ENCODE measurements around the gene DYNLT1.
"Not testable (repeated sequence)": the region's sequence is repeated elsewhere in the genome, so short reads cannot be mapped to it uniquely, and the experiment has no call there.

DNA sequence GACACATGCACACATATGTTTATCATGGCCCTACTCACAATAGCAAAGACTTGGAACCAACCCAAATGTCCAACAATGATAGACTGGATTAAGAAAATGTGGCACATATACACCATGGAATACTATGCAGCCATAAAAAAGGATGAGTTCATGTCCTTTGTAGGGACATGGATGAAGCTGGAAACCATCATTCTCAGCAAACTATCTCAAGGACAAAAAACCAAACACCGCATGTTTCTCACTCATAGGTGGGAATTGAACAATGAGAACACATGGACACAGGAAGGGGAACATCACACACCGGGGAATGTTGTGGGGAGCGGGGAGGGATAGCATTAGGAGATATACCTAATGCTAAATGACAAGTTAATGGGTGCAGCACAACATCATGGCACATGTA, 32.6 kb upstream of the DYNLT1 start:
- not testable (repeated sequence) for TF ChIP-seq EZH2 (IDR thresholded peaks at IDR 0.05); POLR2AphosphoS5 (IDR thresholded peaks at IDR 0.05; ENCODE audit: borderline replicate concordance, low read depth, low read length); FOXP2 (optimal IDR thresholded peaks at IDR 0.05; ENCODE audit: control extremely low read depth, extremely low read length, insufficient read depth)
